ENCODE data around the gene UNC5A. TPM values are rescaled to one million over a fixed set of nuclear protein-coding genes. Genes with fewer than 3 reads are reported as not detected.

UNC5A gene
- total RNA-seq, 1 donor from 2014 or later: 5.6 TPM

- no peak overlapping the region for H3K27ac Mint-ChIP-seq (ENCODE audit: unreplicated experiment)
- DNase-seq: no peak
- H3K9me3 Mint-ChIP-seq (ENCODE audit: unreplicated experiment): peaks cover 4% of the 10 kb centered on the region
- H3K36me3 Mint-ChIP-seq (ENCODE audit: unreplicated experiment): no peaks in the 10 kb centered on the region
- H3K27me3 Mint-ChIP-seq (ENCODE audit: unreplicated experiment): peaks cover 20% of the 10 kb centered on the region
- H3K4me3 Mint-ChIP-seq (ENCODE audit: unreplicated experiment): no peak overlapping the region
- peaks cover 4% of the 10 kb centered on the region for H3K4me1 Mint-ChIP-seq (ENCODE audit: low read depth, unreplicated experiment)
- no peak for TF ChIP-seq CTCF (IDR thresholded peaks at IDR 0.05; ENCODE audit: partially characterized antibody, unreplicated experiment)
Observed at GRCh38 chr5:176857216-176857893, 47.0 kb downstream of the UNC5A start.

GRCh38 chr5:176857894-176858273 is 47.5 kb downstream of the UNC5A start:
- H3K27ac Mint-ChIP-seq (ENCODE audit: unreplicated experiment): no peak overlapping the region
- no peak for TF ChIP-seq CTCF (IDR thresholded peaks at IDR 0.05; ENCODE audit: partially characterized antibody, unreplicated experiment)
- no peak for DNase-seq
- no peaks in the 10 kb centered on the region for H3K36me3 Mint-ChIP-seq (ENCODE audit: unreplicated experiment)
- H3K4me3 Mint-ChIP-seq (ENCODE audit: unreplicated experiment): no peak overlapping the region
- peaks cover under 1% of the 10 kb centered on the region for H3K4me1 Mint-ChIP-seq (ENCODE audit: low read depth, unreplicated experiment)
- H3K27me3 Mint-ChIP-seq (ENCODE audit: unreplicated experiment): peaks cover 18% of the 10 kb centered on the region
- peaks cover 4% of the 10 kb centered on the region for H3K9me3 Mint-ChIP-seq (ENCODE audit: unreplicated experiment)

GRCh38 chr5:176859916-176860315 is 49.6 kb downstream of the UNC5A start:
- H3K9me3 Mint-ChIP-seq (ENCODE audit: unreplicated experiment): peaks cover 1% of the 10 kb centered on the region
- peaks cover 14% of the 10 kb centered on the region for H3K27me3 Mint-ChIP-seq (ENCODE audit: unreplicated experiment)
- TF ChIP-seq CTCF (IDR thresholded peaks at IDR 0.05; ENCODE audit: partially characterized antibody, unreplicated experiment): no peak
- H3K27ac Mint-ChIP-seq (ENCODE audit: unreplicated experiment): no peak overlapping the region
- H3K4me1 Mint-ChIP-seq (ENCODE audit: low read depth, unreplicated experiment): peaks cover 5% of the 10 kb centered on the region
- H3K36me3 Mint-ChIP-seq (ENCODE audit: unreplicated experiment): no peaks in the 10 kb centered on the region
- no peak for DNase-seq
- H3K4me3 Mint-ChIP-seq (ENCODE audit: unreplicated experiment): no peak overlapping the region

GRCh38 chr5:176860381-176860780 is 50.0 kb downstream of the UNC5A start:
- H3K36me3 Mint-ChIP-seq (ENCODE audit: unreplicated experiment): no peaks in the 10 kb centered on the region
- H3K27ac Mint-ChIP-seq (ENCODE audit: unreplicated experiment): no peak overlapping the region
- H3K27me3 Mint-ChIP-seq (ENCODE audit: unreplicated experiment): peaks cover 11% of the 10 kb centered on the region
- H3K4me1 Mint-ChIP-seq (ENCODE audit: low read depth, unreplicated experiment): peaks cover 5% of the 10 kb centered on the region
- no peak overlapping the region for H3K4me3 Mint-ChIP-seq (ENCODE audit: unreplicated experiment)
- no peaks in the 10 kb centered on the region for H3K9me3 Mint-ChIP-seq (ENCODE audit: unreplicated experiment)
- no peak for TF ChIP-seq CTCF (IDR thresholded peaks at IDR 0.05; ENCODE audit: partially characterized antibody, unreplicated experiment)
- no peak for DNase-seq

GRCh38 chr5:176861276-176861675 is 50.9 kb downstream of the UNC5A start:
- no peak for DNase-seq
- no peak for TF ChIP-seq CTCF (IDR thresholded peaks at IDR 0.05; ENCODE audit: partially characterized antibody, unreplicated experiment)
- peaks cover 7% of the 10 kb centered on the region for H3K4me1 Mint-ChIP-seq (ENCODE audit: low read depth, unreplicated experiment)
- no peak overlapping the region for H3K4me3 Mint-ChIP-seq (ENCODE audit: unreplicated experiment)
- no peak overlapping the region for H3K27ac Mint-ChIP-seq (ENCODE audit: unreplicated experiment)
- H3K9me3 Mint-ChIP-seq (ENCODE audit: unreplicated experiment): no peaks in the 10 kb centered on the region
- no peaks in the 10 kb centered on the region for H3K36me3 Mint-ChIP-seq (ENCODE audit: unreplicated experiment)
- H3K27me3 Mint-ChIP-seq (ENCODE audit: unreplicated experiment): peaks cover 15% of the 10 kb centered on the region

Measured in glutamatergic neuron (in vitro differentiated cells).